PC-3 (cell line): Measurements from ENCODE around the gene ST8SIA5. TPM values are rescaled to one million over a fixed set of nuclear protein-coding genes. Genes with fewer than 3 reads are reported as not detected.

ENCODE experiments used
- ATAC-seq: fragments of 200-7000 bp; cut with Tn5 transposase; 2 replicates; pipeline ENCODE4 v1.9.1; 2020; ENCODE audit warnings: mild to moderate bottlenecking, moderate library complexity
- BruUV-seq: library from RNA; stranded (reverse); fragments of 400-500 nt; replicated peaks from 2 replicates; lab custom pipeline; 2021; lab: Mats Ljungman, UMichigan
- CTCF ChIA-PET: fragments of 300-600 bp; sonication (Branson Sonifier 250); formaldehyde crosslinking; loops from one replicate; lab custom pipeline; 2022; ENCODE audit warnings: antibody characterized with exemption; lab: Charles Lee
- POLR2A ChIA-PET: fragments of 300-600 bp; sonication (Branson Sonifier 250); formaldehyde crosslinking; loops from one replicate; lab custom pipeline; 2022; ENCODE audit warnings: antibody characterized with exemption; ENCODE audit not compliant: unreplicated experiment; lab: Charles Lee
- DNase-seq: peaks from one replicate; pipeline ENCODE4 v3.0.0-alpha.2; 2015
- H2AFZ ChIP-seq: fragments of 300-600 bp; sonication (generic); 2 replicates; pipeline ENCODE4 v1.6.0; 2016; ENCODE audit warnings: antibody characterized with exemption, low read length
- H3F3A ChIP-seq: fragments of 300-600 bp; sonication (generic); one replicate; pipeline ENCODE4 v1.6.0; 2017; ENCODE audit warnings: antibody characterized with exemption, low read length, control low read depth, mild to moderate bottlenecking; ENCODE audit not compliant: unreplicated experiment
- H3K27ac ChIP-seq: fragments of 300-600 bp; sonication (generic); 2 replicates; pipeline ENCODE4 v1.5.1; 2016; ENCODE audit warnings: mild to moderate bottlenecking, low read length
- H3K27me3 ChIP-seq: fragments of 300-600 bp; sonication (generic); 2 replicates; pipeline ENCODE4 v1.6.1; 2016; ENCODE audit warnings: low read length, mixed read lengths
- H3K36me3 ChIP-seq: fragments of 300-600 bp; sonication (generic); 2 replicates; pipeline ENCODE4 v1.6.1; 2016; ENCODE audit warnings: low read depth, mixed run types, low read length, mixed read lengths
- H3K4me1 ChIP-seq: fragments of 300-600 bp; sonication (generic); 2 replicates; pipeline ENCODE4 v1.5.1; 2016; ENCODE audit warnings: low read length; ENCODE audit not compliant: insufficient read depth
- H3K4me2 ChIP-seq: fragments of 300-600 bp; sonication (generic); 2 replicates; pipeline ENCODE4 v1.6.0; 2016; ENCODE audit warnings: low read length
- H3K4me3 ChIP-seq: fragments of 300-600 bp; sonication (generic); 2 replicates; pipeline ENCODE4 v1.5.1; 2016; ENCODE audit warnings: mild to moderate bottlenecking, low read length, mixed read lengths
- H3K79me2 ChIP-seq: fragments of 300-600 bp; sonication (generic); 2 replicates; pipeline ENCODE4 v1.6.1; 2017; ENCODE audit warnings: low read length, mixed read lengths
- H3K9ac ChIP-seq: fragments of 300-600 bp; sonication (generic); 2 replicates; pipeline ENCODE4 v1.6.0; 2016; ENCODE audit warnings: mild to moderate bottlenecking, low read length
- H3K9me2 ChIP-seq: fragments of 300-600 bp; sonication (generic); replicated peaks from 2 replicates; pipeline ENCODE4 v1.6.1; 2016; ENCODE audit warnings: mixed run types, low read length, mixed read lengths
- H3K9me3 ChIP-seq: fragments of 300-600 bp; sonication (generic); 2 replicates; pipeline ENCODE4 v1.6.1; 2016; ENCODE audit warnings: low read length, mixed read lengths
- H4K20me1 ChIP-seq: fragments of 300-600 bp; sonication (generic); 2 replicates; pipeline ENCODE4 v1.6.1; 2016; ENCODE audit warnings: low read length, mixed read lengths
- EZH2 ChIP-seq: fragments of 300-600 bp; sonication (generic); IDR thresholded peaks from one replicate; pipeline ENCODE4 v1.6.1; 2017; ENCODE audit warnings: antibody characterized with exemption, mild to moderate bottlenecking, low read length; ENCODE audit not compliant: unreplicated experiment
- EZH2phosphoT487 ChIP-seq: fragments of 300-600 bp; sonication (generic); IDR thresholded peaks from 2 replicates; pipeline ENCODE4 v1.6.1; 2018; ENCODE audit warnings: mild to moderate bottlenecking, antibody characterized with exemption, low read length, borderline replicate concordance
- intact Hi-C: fragments of 100-400 bp; cut with micrococcal nuclease; formaldehyde crosslinking; loops from 2 replicates; pipeline ENCODE4 v1.9.0; 2023
- total RNA-seq: library from RNA; depleted of rRNA; stranded (reverse); fragments of >200 nt; gene quantifications from 2 replicates; pipeline ENCODE4 v1.2.3, GENCODE V29; 2014; rRNA removed
- TF ChIP-seq, protein P1 (sequence below): fragments of 300-600 bp; sonication (generic); conservative IDR thresholded peaks from 2 replicates; pipeline ENCODE4 v1.5.1; 2017; ENCODE audit warnings: antibody characterized with exemption, low read depth, mild to moderate bottlenecking, low read length

The ST8SIA5 gene
- total RNA-seq, 1 experiment from 2014 or later = 0.04 TPM

DNA sequence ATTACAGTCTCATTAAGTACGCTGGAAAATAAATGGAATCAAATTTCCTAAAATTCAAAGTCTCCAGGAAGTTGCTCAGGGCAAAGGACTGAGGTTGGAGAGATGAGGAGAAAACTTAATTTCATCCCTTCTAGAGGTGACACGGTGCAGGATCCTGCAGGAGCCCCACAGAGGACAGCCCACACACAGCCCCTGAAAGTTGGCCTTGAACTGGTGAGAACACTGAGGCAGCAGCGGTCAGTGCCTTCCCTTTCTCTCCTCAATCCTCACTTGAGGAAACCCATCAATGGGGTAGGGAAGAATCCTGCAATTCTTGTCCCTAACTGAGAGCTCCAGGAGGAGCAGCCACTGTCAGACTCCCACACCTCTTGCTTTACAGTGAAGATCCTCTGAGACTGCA lies 137.3 kb downstream of the ST8SIA5 start:
- no peaks in the 10 kb centered on the region for H4K20me1 ChIP-seq
- H3F3A ChIP-seq = no peaks in the 10 kb centered on the region
- H3K27me3 ChIP-seq = no peaks in the 10 kb centered on the region
- DNase-seq = no peak
- intact Hi-C loops = no loop called here
- no peak overlapping the region for H3K4me3 ChIP-seq
- no peak for ATAC-seq
- TF ChIP-seq, protein P1, sequence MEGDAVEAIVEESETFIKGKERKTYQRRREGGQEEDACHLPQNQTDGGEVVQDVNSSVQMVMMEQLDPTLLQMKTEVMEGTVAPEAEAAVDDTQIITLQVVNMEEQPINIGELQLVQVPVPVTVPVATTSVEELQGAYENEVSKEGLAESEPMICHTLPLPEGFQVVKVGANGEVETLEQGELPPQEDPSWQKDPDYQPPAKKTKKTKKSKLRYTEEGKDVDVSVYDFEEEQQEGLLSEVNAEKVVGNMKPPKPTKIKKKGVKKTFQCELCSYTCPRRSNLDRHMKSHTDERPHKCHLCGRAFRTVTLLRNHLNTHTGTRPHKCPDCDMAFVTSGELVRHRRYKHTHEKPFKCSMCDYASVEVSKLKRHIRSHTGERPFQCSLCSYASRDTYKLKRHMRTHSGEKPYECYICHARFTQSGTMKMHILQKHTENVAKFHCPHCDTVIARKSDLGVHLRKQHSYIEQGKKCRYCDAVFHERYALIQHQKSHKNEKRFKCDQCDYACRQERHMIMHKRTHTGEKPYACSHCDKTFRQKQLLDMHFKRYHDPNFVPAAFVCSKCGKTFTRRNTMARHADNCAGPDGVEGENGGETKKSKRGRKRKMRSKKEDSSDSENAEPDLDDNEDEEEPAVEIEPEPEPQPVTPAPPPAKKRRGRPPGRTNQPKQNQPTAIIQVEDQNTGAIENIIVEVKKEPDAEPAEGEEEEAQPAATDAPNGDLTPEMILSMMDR = no peak
- no peak for TF ChIP-seq EZH2phosphoT487
- no peak for TF ChIP-seq EZH2
- no peak overlapping the region for H3K4me2 ChIP-seq
- H2AFZ ChIP-seq = no peak overlapping the region
- H3K9me3 ChIP-seq = no peaks in the 10 kb centered on the region
- no TSS peak for BruUV-seq
- H3K27ac ChIP-seq = no peak overlapping the region
- POLR2A ChIA-PET = no interaction called here
- no peaks in the 10 kb centered on the region for H3K36me3 ChIP-seq
- CTCF ChIA-PET = no interaction called here
- no peaks in the 10 kb centered on the region for H3K9me2 ChIP-seq
- H3K79me2 ChIP-seq = no peaks in the 10 kb centered on the region
- no peaks in the 10 kb centered on the region for H3K4me1 ChIP-seq
- H3K9ac ChIP-seq = no peak overlapping the region

Other genes with a start within 250 kb of the ST8SIA5 start
- not detected in 2 replicates for gene LOXHD1, start 99.8 kb downstream of the ST8SIA5 start, total RNA-seq
- gene PIAS2, start 160.5 kb upstream of the ST8SIA5 start, total RNA-seq = 12.9 and 13.5 TPM in 2 replicates
- gene KATNAL2, start 160.5 kb upstream of the ST8SIA5 start, total RNA-seq = 2.0 and 6.6 TPM in 2 replicates